Measurements from ENCODE around the gene ZNF518A. TPM values are rescaled to one million over a fixed set of nuclear protein-coding genes. Genes with fewer than 3 reads are reported as not detected.

ZNF518A gene
- total RNA-seq, 1 experiment from 2014 or later: 36.2 TPM

DNA sequence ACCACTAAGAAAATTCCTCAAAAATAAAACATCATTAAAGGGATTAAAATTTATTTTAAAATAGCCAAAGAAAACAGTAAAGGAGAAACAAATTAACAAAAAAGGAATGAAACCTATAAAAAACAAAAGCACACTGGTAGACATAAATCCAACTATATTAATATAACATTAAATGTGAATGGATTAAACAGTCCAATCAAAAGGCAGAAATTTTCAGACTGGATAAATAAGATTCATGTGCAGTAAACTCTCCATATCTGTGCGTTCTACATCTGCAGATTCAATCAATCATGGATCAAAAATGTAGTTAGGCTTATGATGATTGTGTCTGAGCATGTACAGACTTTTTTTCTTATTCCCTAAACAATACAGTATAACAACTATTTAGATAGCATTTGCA is 42.6 kb downstream of the ZNF518A start:
- no peak overlapping the region for H2BK5ac ChIP-seq (ENCODE audit: insufficient read length, low read length)
- peaks cover 7 to 24% (median 9%) of the 10 kb centered on the region in 3 experiments; a peak in 6 of 7 replicates for H3K36me3 Mint-ChIP-seq (ENCODE audit: insufficient read depth in 1 of 3, low read depth in 3 of 3)

More for the DNA sequence above, 42.6 kb downstream of the ZNF518A start:
- Histone ChIP-seq H3K14ac (ENCODE audit: insufficient read depth, low read length) (no peak overlapping the region), H2BK120ac (ENCODE audit: low read depth, low read length, poor library complexity, severe bottlenecking) (no peak overlapping the region), H3K27me3 (ENCODE audit: insufficient read depth, low read length) (no peaks in the 10 kb centered on the region), H3K18ac (ENCODE audit: insufficient read length, low read depth, low read length) (no peak overlapping the region), H3K4me2 (ENCODE audit: insufficient read depth, insufficient read length, low read length) (no peak overlapping the region), H2BK12ac (ENCODE audit: insufficient read length, low read depth, low read length) (no peak overlapping the region), H3K9me3 (ENCODE audit: control insufficient read depth, low read depth, low read length) (no peaks in the 10 kb centered on the region), H3K4me1 (ENCODE audit: insufficient read depth, low read length) (no peaks in the 10 kb centered on the region), H2BK15ac (ENCODE audit: low read depth, low read length) (no peak overlapping the region), H3K79me2 (ENCODE audit: insufficient read depth, low read length) (no peaks in the 10 kb centered on the region), H4K91ac (ENCODE audit: insufficient read length, low read depth, low read length) (no peak overlapping the region), H3T11ph (ENCODE audit: low read length) (no peak overlapping the region), H4K8ac (replicated peaks; ENCODE audit: insufficient read length, low read depth, low read length) (no peak overlapping the region), H4K5ac (ENCODE audit: insufficient read length, low read depth, low read length) (no peak overlapping the region), H2AFZ (ENCODE audit: low read length) (no peak overlapping the region), H4K20me1 (ENCODE audit: control insufficient read depth, insufficient read depth, insufficient read length) (no peaks in the 10 kb centered on the region), H2BK20ac (ENCODE audit: low read depth, low read length, poor library complexity, severe bottlenecking) (no peak overlapping the region), H3K23ac (ENCODE audit: insufficient read length, low read depth, low read length) (no peak overlapping the region), H3K23me2 (ENCODE audit: insufficient read length, low read depth, low read length, poor library complexity, severe bottlenecking) (no peaks in the 10 kb centered on the region), H3K79me1 (ENCODE audit: insufficient read depth, low read depth, low read length, poor library complexity, severe bottlenecking) (no peaks in the 10 kb centered on the region), H3K9ac (ENCODE audit: extremely low read depth, insufficient read length, low read length) (no peak overlapping the region), H3K27ac (ENCODE audit: insufficient read length, low read depth, low read length) (no peak overlapping the region), H3K4ac (ENCODE audit: low read depth, low read length) (no peak overlapping the region), H2AK5ac (ENCODE audit: insufficient read length, low read length) (no peak overlapping the region), H3K56ac (ENCODE audit: insufficient read length, low read depth, low read length) (no peak overlapping the region)
- Mint-ChIP-seq H3K9me3 (peaks cover 33 to 45% of the 10 kb centered on the region in 2 experiments), H3K27ac (no peak overlapping the region), H3K27me3 (ENCODE audit: low read depth) (no peaks in the 10 kb centered on the region), H3K4me3 (no peak overlapping the region), H3K4me1 (no peaks in the 10 kb centered on the region)
- DNase-seq: no peak
- WGBS (ENCODE audit: extremely low coverage, insufficient read length, low lambda C conversion rate): no CpG with 5 or more reads among the region's 1 CpG
- TF ChIP-seq, protein P1, sequence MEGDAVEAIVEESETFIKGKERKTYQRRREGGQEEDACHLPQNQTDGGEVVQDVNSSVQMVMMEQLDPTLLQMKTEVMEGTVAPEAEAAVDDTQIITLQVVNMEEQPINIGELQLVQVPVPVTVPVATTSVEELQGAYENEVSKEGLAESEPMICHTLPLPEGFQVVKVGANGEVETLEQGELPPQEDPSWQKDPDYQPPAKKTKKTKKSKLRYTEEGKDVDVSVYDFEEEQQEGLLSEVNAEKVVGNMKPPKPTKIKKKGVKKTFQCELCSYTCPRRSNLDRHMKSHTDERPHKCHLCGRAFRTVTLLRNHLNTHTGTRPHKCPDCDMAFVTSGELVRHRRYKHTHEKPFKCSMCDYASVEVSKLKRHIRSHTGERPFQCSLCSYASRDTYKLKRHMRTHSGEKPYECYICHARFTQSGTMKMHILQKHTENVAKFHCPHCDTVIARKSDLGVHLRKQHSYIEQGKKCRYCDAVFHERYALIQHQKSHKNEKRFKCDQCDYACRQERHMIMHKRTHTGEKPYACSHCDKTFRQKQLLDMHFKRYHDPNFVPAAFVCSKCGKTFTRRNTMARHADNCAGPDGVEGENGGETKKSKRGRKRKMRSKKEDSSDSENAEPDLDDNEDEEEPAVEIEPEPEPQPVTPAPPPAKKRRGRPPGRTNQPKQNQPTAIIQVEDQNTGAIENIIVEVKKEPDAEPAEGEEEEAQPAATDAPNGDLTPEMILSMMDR (conservative IDR thresholded peaks at IDR 0.05): no peak
